HEK293 (cell line): Measurements from ENCODE around the gene OVCH1.

Experiments
- CTCF ChIA-PET: fragments of 350-600 bp; formaldehyde crosslinking; extraction: SDS; loops from one replicate; lab custom pipeline; 2021; ENCODE audit warnings: antibody characterized with exemption; lab: Yijun Ruan, JAX
- POLR2A ChIA-PET: fragments of 300-600 bp; formaldehyde crosslinking; extraction: SDS; loops from one replicate; lab custom pipeline; 2020; ENCODE audit warnings: antibody characterized with exemption, inconsistent platforms; lab: Yijun Ruan, JAX
- H3K27ac ChIP-seq: fragments of 200-500 bp; sonication (Bioruptor generic); 2 replicates; pipeline ENCODE4 v1.5.1; 2014; ENCODE audit warnings: low read depth, low read length, control low read depth, inconsistent platforms; ENCODE audit errors: extremely low read depth
- H3K36me3 ChIP-seq, 2 experiments: fragments of 200-500 bp in 1 of 2; sonication (Bioruptor generic) in 1 of 2; 1 replicate in 1 of 2; 2 replicates in 1 of 2; pipeline ENCODE4 v1.5.1; 2014 to 2017; ENCODE audit warnings: inconsistent platforms in 2 of 2, low read length in 2 of 2; ENCODE audit not compliant: control insufficient read depth in 2 of 2, insufficient read depth in 1 of 2
- H3K4me1 ChIP-seq: fragments of 200-500 bp; sonication (Bioruptor generic); 2 replicates; pipeline ENCODE4 v1.5.1; 2014; ENCODE audit warnings: mild to moderate bottlenecking, low read length, inconsistent platforms; ENCODE audit not compliant: control insufficient read depth, insufficient read depth
- H3K4me3 ChIP-seq: 2 replicates; pipeline ENCODE4 v1.5.1; 2011; ENCODE audit warnings: low read depth, mild to moderate bottlenecking, control low read depth, low read length, moderate library complexity
- H3K9me3 ChIP-seq: fragments of 200-500 bp; sonication (Bioruptor generic); 2 replicates; pipeline ENCODE4 v1.5.1; 2014; ENCODE audit warnings: low read depth, low read length, inconsistent platforms; ENCODE audit not compliant: control insufficient read depth, insufficient read depth
- AEBP2 ChIP-seq: fragments of 450-650 bp; formaldehyde crosslinking; IDR thresholded peaks from 2 replicates; pipeline ENCODE4 v1.5.1; 2016; ENCODE audit warnings: missing biosample characterization, missing genetic modification characterization, borderline replicate concordance
- REST ChIP-seq: fragments of 450-650 bp; formaldehyde crosslinking; IDR thresholded peaks from 2 replicates; pipeline ENCODE4 v1.5.1; 2016; ENCODE audit warnings: missing biosample characterization, missing genetic modification characterization
- SALL2 ChIP-seq: fragments of 450-650 bp; formaldehyde crosslinking; IDR thresholded peaks from 2 replicates; pipeline ENCODE4 v1.5.0; 2017; ENCODE audit warnings: missing biosample characterization, mild to moderate bottlenecking, missing genetic modification characterization, borderline replicate concordance
- ZBTB10 ChIP-seq: fragments of 450-650 bp; formaldehyde crosslinking; IDR thresholded peaks from 2 replicates; pipeline ENCODE4 v1.5.1; 2016; ENCODE audit warnings: missing biosample characterization, missing genetic modification characterization
- ZFHX2 ChIP-seq: fragments of 450-650 bp; formaldehyde crosslinking; conservative IDR thresholded peaks from 2 replicates; pipeline ENCODE4 v1.5.1; 2016; ENCODE audit warnings: missing biosample characterization, missing genetic modification characterization
- ZFP69B ChIP-seq: fragments of 450-650 bp; formaldehyde crosslinking; IDR thresholded peaks from 2 replicates; pipeline ENCODE4 v1.5.1; 2016; ENCODE audit warnings: missing biosample characterization, missing genetic modification characterization
- ZNF121 ChIP-seq: fragments of 450-650 bp; formaldehyde crosslinking; IDR thresholded peaks from 2 replicates; pipeline ENCODE4 v1.5.1; 2016; ENCODE audit warnings: missing biosample characterization, missing genetic modification characterization
- ZNF280C ChIP-seq: fragments of 450-650 bp; formaldehyde crosslinking; IDR thresholded peaks from 2 replicates; pipeline ENCODE4 v1.5.1; 2016; ENCODE audit warnings: missing biosample characterization, missing genetic modification characterization
- ZNF362 ChIP-seq: fragments of 450-650 bp; formaldehyde crosslinking; IDR thresholded peaks from 2 replicates; pipeline ENCODE4 v1.5.1; 2016; ENCODE audit warnings: missing biosample characterization, missing genetic modification characterization
- ZNF366 ChIP-seq: fragments of 450-650 bp; formaldehyde crosslinking; conservative IDR thresholded peaks from 2 replicates; pipeline ENCODE4 v1.5.1; 2016; ENCODE audit warnings: missing biosample characterization, missing genetic modification characterization
- ZNF37A ChIP-seq: fragments of 450-650 bp; IDR thresholded peaks from 2 replicates; pipeline ENCODE4 v1.5.1; 2018; ENCODE audit warnings: missing biosample characterization, missing genetic modification characterization
- ZNF423 ChIP-seq: fragments of 450-650 bp; formaldehyde crosslinking; IDR thresholded peaks from 2 replicates; pipeline ENCODE4 v1.5.1; 2016; ENCODE audit warnings: missing biosample characterization, missing genetic modification characterization
- ZNF426 ChIP-seq: fragments of 450-650 bp; formaldehyde crosslinking; IDR thresholded peaks from 2 replicates; pipeline ENCODE4 v1.5.1; 2017; ENCODE audit warnings: missing biosample characterization, missing genetic modification characterization, mild to moderate bottlenecking, inconsistent platforms, moderate library complexity
- ZNF433 ChIP-seq: fragments of 450-650 bp; formaldehyde crosslinking; IDR thresholded peaks from 2 replicates; pipeline ENCODE4 v1.5.1; 2016; ENCODE audit warnings: missing biosample characterization, missing genetic modification characterization, low read depth
- ZNF48 ChIP-seq: fragments of 450-650 bp; formaldehyde crosslinking; IDR thresholded peaks from 2 replicates; pipeline ENCODE4 v1.5.1; 2016; ENCODE audit warnings: missing biosample characterization, missing genetic modification characterization
- ZNF639 ChIP-seq: fragments of 450-650 bp; formaldehyde crosslinking; IDR thresholded peaks from 2 replicates; pipeline ENCODE4 v1.5.1; 2016; ENCODE audit warnings: missing biosample characterization, missing genetic modification characterization
- ZNF654 ChIP-seq: fragments of 450-650 bp; formaldehyde crosslinking; IDR thresholded peaks from 2 replicates; pipeline ENCODE4 v1.5.1; 2016; ENCODE audit warnings: low read depth, missing biosample characterization, missing genetic modification characterization
- ZNF843 ChIP-seq: fragments of 450-650 bp; formaldehyde crosslinking; IDR thresholded peaks from 2 replicates; pipeline ENCODE4 v1.5.1; 2016; ENCODE audit warnings: missing biosample characterization, missing genetic modification characterization

Gene OVCH1

GRCh38 chr12:29521951-29522350 lies 24.5 kb upstream of the OVCH1 start:
- H3K4me1 ChIP-seq: no peaks in the 10 kb centered on the region
- H3K4me3 ChIP-seq: no peak overlapping the region
- POLR2A ChIA-PET: no interaction called here
- no peak for TF ChIP-seq ZBTB10
- TF ChIP-seq ZFHX2 (tag by site-specific recombination): no peak
- no peak for TF ChIP-seq ZNF426
- TF ChIP-seq ZNF843 (tag by site-specific recombination): no peak
- TF ChIP-seq ZNF121: no peak
- no peak for TF ChIP-seq ZNF423 (tag by site-specific recombination)
- TF ChIP-seq ZNF362 (tag by site-specific recombination): no peak
- no peak for TF ChIP-seq ZFP69B
- no peak for TF ChIP-seq SALL2 (tag by site-specific recombination)
- TF ChIP-seq ZNF366 (tag by site-specific recombination): no peak
- no peak for TF ChIP-seq ZNF654
- TF ChIP-seq ZNF433 (tag by site-specific recombination): no peak
- no peaks in the 10 kb centered on the region for H3K9me3 ChIP-seq
- no peaks in the 10 kb centered on the region; a peak in 1 of 3 replicates for H3K36me3 ChIP-seq
- CTCF ChIA-PET: interaction anchor here (1.0 to 1.2 kb wide), 2 partner anchors 23 to 1286 kb away, joined by 3 read pairs; no protein-coding TSS in a partner anchor
- H3K27ac ChIP-seq: no peak overlapping the region

GRCh38 chr12:29519585-29520182 lies 22.2 kb upstream of the OVCH1 start:
- H3K4me3 ChIP-seq: no peak overlapping the region
- POLR2A ChIA-PET: no interaction called here
- peak; percentile 69 for TF ChIP-seq ZNF654
- no peak for TF ChIP-seq ZNF48 (tag by site-specific recombination)

GRCh38 chr12:29518407-29518806 lies 20.9 kb upstream of the OVCH1 start:
- H3K9me3 ChIP-seq: no peaks in the 10 kb centered on the region
- H3K4me1 ChIP-seq: no peaks in the 10 kb centered on the region
- H3K27ac ChIP-seq: no peak overlapping the region
- ChIA-PET POLR2A (no interaction called here), CTCF (interaction anchor here (1.3 to 1.6 kb wide), 2 partner anchors 10 to 372 kb away, joined by 4 to 13 read pairs; no protein-coding TSS in a partner anchor)
- H3K4me3 ChIP-seq: no peak overlapping the region
- H3K36me3 ChIP-seq: peaks cover 0 to 5% of the 10 kb centered on the region in 2 experiments; a peak in 2 of 3 replicates
- no peak for TF ChIP-seq REST (tag by site-specific recombination)
- no peak for TF ChIP-seq ZNF639
- no peak for TF ChIP-seq AEBP2 (tag by site-specific recombination)
- no peak for TF ChIP-seq ZNF37A (tag by site-specific recombination)
- no peak for TF ChIP-seq ZNF280C (tag by site-specific recombination)

More at GRCh38 chr12:29519585-29520182, 22.2 kb upstream of the OVCH1 start:
- H3K4me1 ChIP-seq: no peaks in the 10 kb centered on the region
- no peaks in the 10 kb centered on the region; a peak in 1 of 3 replicates for H3K36me3 ChIP-seq
- H3K27ac ChIP-seq: no peak overlapping the region
- CTCF ChIA-PET: interaction anchor here (0.6 to 1.7 kb wide), 25 partner anchors 9 to 1323 kb away, joined by 3 to 13 read pairs (median 3); no protein-coding TSS in a partner anchor
- no peaks in the 10 kb centered on the region for H3K9me3 ChIP-seq
